Activated naive CD4-positive, alpha-beta T cell treated with Interleukin-2 at 50 U/mL for 16 hours (primary cell): ENCODE data around the gene MAPK4.

ENCODE experiments used
- DNase-seq: peaks from one replicate; pipeline ENCODE4 v3.0.0-alpha.2; 2020

The MAPK4 gene

GRCh38 chr18:50627594-50628532 lies 68.0 kb downstream of the MAPK4 start:
- DNase-seq = no peak

GRCh38 chr18:50628533-50628905 lies 68.6 kb downstream of the MAPK4 start:
- DNase-seq = no peak

- DNase-seq = no peak
Observed at GRCh38 chr18:50629148-50629631, 69.3 kb downstream of the MAPK4 start.

GRCh38 chr18:50630895-50631294 lies 71.0 kb downstream of the MAPK4 start:
- no peak for DNase-seq

- no peak for DNase-seq
Observed at GRCh38 chr18:50632895-50633515, 73.1 kb downstream of the MAPK4 start.

- DNase-seq = no peak
Observed at GRCh38 chr18:50633992-50634391, 74.1 kb downstream of the MAPK4 start.

- no peak for DNase-seq
Observed at GRCh38 chr18:50636366-50637057, 76.6 kb downstream of the MAPK4 start.

GRCh38 chr18:50638016-50638883 lies 78.4 kb downstream of the MAPK4 start:
- no peak for DNase-seq

- DNase-seq = no peak
Observed at GRCh38 chr18:50638884-50639420, 79.1 kb downstream of the MAPK4 start.

- DNase-seq = no peak
Observed at GRCh38 chr18:50639711-50640110, 79.8 kb downstream of the MAPK4 start.

- no peak for DNase-seq
Observed at GRCh38 chr18:50642439-50642838, 82.6 kb downstream of the MAPK4 start.

GRCh38 chr18:50644146-50644545 lies 84.3 kb downstream of the MAPK4 start:
- DNase-seq = no peak

- no peak for DNase-seq
Observed at GRCh38 chr18:50644807-50645206, 84.9 kb downstream of the MAPK4 start.

- no peak for DNase-seq
Observed at GRCh38 chr18:50647237-50647636, 87.3 kb downstream of the MAPK4 start.

- no peak for DNase-seq
Observed at GRCh38 chr18:50647792-50648191, 87.9 kb downstream of the MAPK4 start.

GRCh38 chr18:50649821-50650220 lies 89.9 kb downstream of the MAPK4 start:
- DNase-seq = no peak

- no peak for DNase-seq
Observed at GRCh38 chr18:50651334-50651733, 91.4 kb downstream of the MAPK4 start.

GRCh38 chr18:50653402-50654093 lies 93.7 kb downstream of the MAPK4 start:
- no peak for DNase-seq

GRCh38 chr18:50654211-50654610 lies 94.3 kb downstream of the MAPK4 start:
- DNase-seq = no peak

GRCh38 chr18:50654658-50655550 lies 95.0 kb downstream of the MAPK4 start:
- DNase-seq = no peak

- DNase-seq = no peak
Observed at GRCh38 chr18:50656396-50656795, 96.5 kb downstream of the MAPK4 start.
